ENCODE measurements around the gene NOD2.

NOD2 gene

DNA sequence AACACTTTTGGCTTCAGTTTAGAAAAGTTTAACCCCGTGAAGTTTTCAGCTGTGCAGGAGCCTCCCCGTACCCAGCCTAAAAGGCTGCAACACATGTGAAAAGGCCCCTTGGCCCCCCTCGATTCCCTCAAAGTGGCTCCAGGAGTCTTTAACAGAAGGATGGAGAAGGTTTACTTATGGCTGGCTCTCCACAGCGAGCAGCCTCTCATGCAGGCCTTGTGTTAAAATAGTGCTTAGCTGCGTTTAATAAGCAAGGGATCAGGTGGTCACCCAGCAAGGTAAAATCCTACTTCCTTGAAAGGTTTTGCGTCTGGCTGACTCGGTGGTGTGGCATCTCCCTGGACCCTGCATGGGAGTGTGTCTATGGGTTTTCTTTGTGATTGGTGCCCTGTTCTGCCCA, 40.1 kb downstream of the NOD2 start:
- H3K4me3 ChIP-seq (replicated peaks; ENCODE audit: low read depth, low read length): no peak overlapping the region
- DNase-seq (ENCODE audit: extremely low read depth, low read depth): no peak
- TF ChIP-seq, protein P1, sequence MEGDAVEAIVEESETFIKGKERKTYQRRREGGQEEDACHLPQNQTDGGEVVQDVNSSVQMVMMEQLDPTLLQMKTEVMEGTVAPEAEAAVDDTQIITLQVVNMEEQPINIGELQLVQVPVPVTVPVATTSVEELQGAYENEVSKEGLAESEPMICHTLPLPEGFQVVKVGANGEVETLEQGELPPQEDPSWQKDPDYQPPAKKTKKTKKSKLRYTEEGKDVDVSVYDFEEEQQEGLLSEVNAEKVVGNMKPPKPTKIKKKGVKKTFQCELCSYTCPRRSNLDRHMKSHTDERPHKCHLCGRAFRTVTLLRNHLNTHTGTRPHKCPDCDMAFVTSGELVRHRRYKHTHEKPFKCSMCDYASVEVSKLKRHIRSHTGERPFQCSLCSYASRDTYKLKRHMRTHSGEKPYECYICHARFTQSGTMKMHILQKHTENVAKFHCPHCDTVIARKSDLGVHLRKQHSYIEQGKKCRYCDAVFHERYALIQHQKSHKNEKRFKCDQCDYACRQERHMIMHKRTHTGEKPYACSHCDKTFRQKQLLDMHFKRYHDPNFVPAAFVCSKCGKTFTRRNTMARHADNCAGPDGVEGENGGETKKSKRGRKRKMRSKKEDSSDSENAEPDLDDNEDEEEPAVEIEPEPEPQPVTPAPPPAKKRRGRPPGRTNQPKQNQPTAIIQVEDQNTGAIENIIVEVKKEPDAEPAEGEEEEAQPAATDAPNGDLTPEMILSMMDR (IDR thresholded peaks at IDR 0.05; ENCODE audit: low read depth, low read length, missing control alignments): no peak

DNA sequence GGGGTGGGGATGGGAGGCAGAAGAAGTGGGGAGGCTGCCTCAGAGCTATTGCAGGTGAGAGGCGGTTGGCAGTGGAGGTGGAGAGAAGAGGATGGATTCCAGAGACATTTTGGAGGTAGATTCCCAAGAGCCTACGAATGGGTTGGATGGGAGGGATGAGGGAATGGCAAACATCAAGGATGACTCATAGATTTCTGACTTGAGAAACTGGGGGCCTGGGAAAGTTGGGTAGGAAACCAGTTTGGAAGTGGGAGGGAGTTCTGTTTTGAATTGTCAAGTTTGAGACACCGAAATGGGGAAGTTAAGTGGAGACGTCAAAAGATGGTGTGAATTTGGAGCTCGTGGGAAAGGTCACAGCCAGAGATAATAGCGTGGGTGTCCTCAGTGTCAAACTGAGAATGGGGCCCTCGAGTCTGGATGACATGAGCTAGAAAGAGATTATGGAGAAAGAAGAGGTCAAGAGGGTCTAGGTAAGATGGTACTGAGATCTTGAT, 42.3 kb downstream of the NOD2 start:
- DNase-seq (ENCODE audit: extremely low read depth, low read depth): no peak
- no peak overlapping the region for H3K4me3 ChIP-seq (replicated peaks; ENCODE audit: low read depth, low read length)
- TF ChIP-seq, protein P1 (IDR thresholded peaks at IDR 0.05; ENCODE audit: low read depth, low read length, missing control alignments): no peak

- DNase-seq (ENCODE audit: extremely low read depth, low read depth): no peak
- TF ChIP-seq, protein P1 (IDR thresholded peaks at IDR 0.05; ENCODE audit: low read depth, low read length, missing control alignments): no peak
- H3K4me3 ChIP-seq (replicated peaks; ENCODE audit: low read depth, low read length): no peak overlapping the region
Measured at GRCh38 chr16:50736448-50736847, 43.0 kb downstream of the NOD2 start.

- DNase-seq (ENCODE audit: extremely low read depth, low read depth): no peak
- TF ChIP-seq, protein P1 (IDR thresholded peaks at IDR 0.05; ENCODE audit: low read depth, low read length, missing control alignments): no peak
- no peak overlapping the region for H3K4me3 ChIP-seq (replicated peaks; ENCODE audit: low read depth, low read length)
Measured at GRCh38 chr16:50737420-50737959, 44.1 kb downstream of the NOD2 start.

- TF ChIP-seq, protein P1 (IDR thresholded peaks at IDR 0.05; ENCODE audit: low read depth, low read length, missing control alignments): no peak
- DNase-seq (ENCODE audit: extremely low read depth, low read depth): no peak
Measured at GRCh38 chr16:50739031-50739430, 45.6 kb downstream of the NOD2 start.

GRCh38 chr16:50740736-50741135, 47.3 kb downstream of the NOD2 start:
- DNase-seq (ENCODE audit: extremely low read depth, low read depth): no peak
- H3K4me3 ChIP-seq (replicated peaks; ENCODE audit: low read depth, low read length): no peak overlapping the region; the same call in 1 of the 2 replicates
- TF ChIP-seq, protein P1 (IDR thresholded peaks at IDR 0.05; ENCODE audit: low read depth, low read length, missing control alignments): no peak

More at GRCh38 chr16:50739031-50739430, 45.6 kb downstream of the NOD2 start:
- no peak overlapping the region for H3K4me3 ChIP-seq (replicated peaks; ENCODE audit: low read depth, low read length)
